GM21619 (cell line): ENCODE data around the gene MEGF6.

ENCODE experiments used
- ATAC-seq: cut with Tn5 transposase; IDR thresholded peaks from one replicate; pipeline ENCODE4 v1.9.1; 2021; ENCODE audit not compliant: unreplicated experiment

Gene MEGF6

DNA sequence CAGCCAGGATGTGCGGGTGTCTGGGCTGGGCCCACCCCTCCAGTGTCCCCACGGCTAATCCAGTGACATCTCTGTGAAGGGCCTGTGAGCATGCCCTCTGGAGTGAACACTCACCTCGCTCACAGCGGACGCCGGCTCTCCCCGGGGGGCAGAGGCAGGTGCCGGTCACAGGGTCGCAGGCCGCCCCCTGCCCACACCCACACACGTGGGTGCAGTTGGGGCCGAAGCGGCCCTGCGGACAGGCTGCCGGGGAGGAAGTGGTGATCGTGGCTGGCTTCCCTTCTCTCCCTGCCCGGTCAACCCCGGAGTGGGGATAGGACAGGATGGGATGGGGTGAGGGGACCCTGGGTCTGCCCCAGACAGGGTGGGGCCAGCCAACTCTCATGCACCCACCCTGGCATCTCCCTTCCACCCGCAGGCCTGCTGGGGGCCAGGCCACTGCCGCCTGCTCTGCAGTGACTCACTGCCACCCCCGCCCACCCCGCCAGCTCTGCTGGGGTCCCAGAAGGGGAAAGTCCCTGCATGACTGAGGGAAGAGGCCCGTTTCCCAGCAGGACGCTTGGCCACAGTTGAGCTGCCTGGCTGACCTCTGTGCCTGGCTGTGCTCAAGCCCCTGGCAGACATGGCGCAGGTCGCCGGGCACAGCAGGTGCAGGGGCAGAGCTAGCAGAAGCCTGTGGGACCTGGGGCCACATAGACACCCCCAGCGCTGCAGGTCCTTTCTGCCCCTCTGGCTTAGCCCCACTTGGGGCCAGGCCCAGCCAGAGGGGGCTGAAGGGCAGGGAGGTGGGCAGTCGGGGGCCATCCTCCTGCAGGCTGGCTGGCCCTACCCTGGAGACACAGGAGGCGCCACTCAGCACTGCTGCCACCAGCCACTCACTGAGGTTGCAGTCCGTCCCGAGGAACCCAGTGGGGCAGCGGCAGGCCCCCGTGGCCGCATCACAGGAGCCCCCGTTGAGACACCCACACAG, 115.2 kb downstream of the MEGF6 start:
- no peak for ATAC-seq

DNA sequence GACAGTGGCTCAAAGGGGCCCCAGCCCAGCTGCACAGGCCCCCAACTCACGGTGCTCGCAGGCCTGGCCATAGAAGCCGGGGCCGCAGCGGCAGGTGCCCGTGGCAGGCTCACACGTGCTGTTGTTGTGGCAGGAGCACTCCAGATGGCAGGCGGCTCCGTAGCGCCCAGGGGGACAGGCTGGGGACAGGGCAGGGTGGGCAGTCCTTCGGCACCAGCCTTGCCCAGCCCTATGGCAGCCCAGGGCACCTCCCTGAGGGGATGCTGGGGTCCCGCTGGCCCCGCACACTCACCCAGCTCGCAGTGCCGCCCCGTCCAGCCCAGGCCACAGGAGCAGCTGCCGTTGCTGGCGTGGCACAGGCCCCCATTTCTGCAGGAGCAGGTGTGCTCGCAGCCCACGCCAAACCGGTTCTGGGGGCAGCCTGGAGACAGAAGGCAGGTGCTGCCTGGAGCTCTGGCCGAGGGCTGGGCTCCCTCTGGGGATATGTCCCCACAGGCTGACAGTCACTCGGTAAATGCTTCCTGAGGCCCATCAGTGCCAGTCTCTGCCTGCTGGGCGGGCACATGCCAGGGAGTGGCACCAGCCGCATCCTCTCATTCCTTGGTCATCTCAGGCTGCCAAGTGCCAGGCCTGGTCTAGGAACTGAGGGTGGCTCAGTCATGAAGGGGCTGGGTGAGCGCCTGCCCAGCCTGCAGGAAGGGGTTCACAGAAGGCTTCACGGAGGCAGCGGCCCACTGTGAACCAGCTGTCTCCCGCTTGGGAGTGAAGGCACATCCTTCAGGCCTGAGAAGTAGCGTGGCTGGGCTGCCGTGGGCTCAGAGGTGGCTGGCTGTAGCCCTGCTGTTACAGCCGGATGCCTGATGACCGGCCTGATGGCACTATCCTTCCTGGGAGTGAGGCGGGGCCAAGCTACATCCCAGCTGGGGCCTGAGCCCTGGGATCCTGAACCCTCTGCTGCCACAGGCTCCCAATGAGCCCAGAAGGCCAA, 116.7 kb downstream of the MEGF6 start:
- no peak for ATAC-seq

DNA sequence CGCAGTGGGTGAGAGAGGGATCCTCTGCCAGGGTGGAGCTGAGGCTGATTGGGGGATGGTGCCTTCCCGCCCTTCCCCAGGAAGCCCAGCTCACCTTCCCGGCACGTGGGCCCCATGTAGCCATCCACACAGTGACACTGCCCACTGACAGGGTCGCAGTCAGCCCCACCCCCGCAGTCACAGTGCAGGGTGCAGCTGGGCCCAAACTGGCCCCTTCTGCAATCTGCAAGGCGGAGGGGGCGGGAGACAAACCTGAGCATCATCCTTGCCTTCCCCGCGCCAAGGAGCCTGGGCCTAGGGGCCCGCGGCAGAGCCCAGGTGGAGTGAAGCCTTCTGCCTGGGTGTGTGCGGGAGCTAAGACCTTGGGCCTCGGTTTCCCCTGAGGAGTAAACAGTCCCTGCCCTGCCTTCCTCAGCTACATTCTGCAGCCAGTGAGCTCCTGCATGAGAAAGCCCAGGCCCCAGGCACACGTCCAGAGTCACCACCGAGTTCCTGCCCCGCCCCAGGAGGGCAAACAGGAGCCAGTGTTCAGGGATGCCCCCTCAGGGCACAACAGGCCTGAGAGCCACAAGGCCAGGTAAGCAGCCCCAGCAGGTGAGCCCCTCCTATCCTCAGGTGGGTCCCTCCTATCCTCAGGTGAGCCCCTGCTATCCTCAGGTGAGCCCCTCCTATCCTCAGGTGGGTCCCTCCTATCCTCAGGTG, 118.6 kb downstream of the MEGF6 start:
- ATAC-seq, result no peak

DNA sequence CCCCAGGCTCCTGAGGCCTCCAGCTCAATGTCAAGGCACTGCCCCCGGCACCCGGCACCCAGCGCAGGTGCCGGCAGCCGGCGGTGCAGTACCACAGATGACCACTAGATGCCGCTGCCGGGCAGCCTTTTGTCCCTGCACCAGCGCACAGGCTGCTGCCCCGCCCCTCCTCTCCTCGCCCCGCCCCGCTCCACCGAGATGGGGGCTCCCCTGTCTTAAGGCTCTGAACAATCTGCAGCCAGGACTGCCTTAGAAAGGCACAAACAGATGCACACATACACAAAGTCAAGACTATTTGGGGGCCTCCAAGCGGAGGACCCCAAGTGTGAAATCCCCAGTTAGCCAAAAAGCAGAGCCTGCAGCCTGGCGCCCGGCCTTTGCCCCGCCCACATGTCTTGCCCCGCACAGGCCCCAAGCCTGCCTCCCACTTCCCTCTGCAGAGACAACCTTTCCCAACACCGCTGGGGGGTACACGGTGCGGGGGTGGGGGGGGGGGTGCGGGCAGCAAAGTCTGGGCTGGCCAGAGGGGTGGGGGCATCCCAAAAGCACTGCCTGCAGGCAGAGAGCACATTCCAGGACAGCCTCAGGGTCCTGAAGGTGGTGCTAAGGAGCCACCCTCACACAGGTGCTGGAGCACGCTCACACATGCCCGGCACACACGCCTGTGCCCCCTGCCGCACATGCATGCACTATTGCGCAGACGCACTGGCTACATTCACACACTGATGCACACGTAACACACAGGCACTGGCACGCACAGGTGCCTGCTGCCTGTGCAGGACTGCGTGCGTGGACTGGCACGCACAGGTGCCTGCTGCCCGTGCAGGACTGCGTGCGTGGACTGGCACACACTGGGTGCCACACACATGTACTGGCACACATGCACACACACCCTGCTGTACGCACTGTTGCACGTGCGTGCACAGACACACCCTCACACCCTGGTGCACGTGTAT, 119.7 kb downstream of the MEGF6 start:
- ATAC-seq, result peak; percentile 68

DNA sequence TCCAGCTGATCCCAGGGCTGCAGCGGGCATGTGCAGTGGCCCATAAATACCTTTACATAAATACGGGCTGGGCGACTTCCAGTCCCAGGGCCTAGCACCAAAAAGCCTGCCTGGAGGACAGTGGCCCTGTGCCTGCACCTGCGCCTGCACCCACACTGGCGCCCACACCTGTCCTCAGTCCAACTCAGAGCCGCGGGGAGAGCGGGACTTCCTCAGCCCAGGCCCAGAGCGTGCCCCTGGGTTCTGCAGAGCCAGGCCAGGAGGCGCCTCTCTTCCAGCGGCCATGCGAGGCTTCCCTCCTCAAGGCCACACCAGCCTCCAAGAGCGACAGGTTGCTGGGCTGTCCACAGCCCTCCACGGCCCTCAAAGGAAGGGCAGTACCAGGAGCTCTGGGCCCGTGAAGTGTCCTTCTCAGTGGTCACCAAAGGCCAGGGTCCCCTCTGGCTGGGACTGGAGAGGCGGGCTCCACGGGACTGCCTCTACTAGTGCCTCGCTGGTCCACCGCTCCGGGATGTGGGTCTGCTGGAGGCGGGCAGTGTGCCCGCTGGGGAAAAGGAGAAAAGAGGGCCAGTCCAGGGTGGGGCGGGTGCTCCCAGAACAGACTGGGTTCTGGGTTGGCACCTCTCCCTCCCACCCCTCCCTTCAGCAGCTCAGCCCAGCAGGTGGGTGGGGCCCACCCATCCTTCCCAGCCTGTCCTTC, 121.1 kb downstream of the MEGF6 start:
- ATAC-seq, result no peak

DNA sequence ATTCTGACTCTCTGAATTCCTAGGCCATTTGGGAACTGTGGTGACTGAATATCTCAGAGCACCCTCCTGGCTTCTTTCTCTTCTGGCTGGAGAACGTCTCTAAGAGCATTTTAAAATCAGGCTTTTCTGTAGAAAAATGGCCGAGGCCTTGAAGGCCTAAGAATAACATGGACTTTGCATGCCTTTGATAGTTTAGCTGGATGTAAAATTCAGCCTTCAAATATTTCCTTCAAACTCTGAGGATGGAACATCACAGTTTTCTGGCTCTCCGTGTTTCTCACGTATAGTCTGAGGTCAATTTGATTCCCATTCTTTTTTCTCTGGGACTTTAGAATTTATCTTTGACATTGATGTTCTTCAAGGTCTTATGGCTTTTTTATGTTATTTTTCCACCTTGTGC, 122.9 kb downstream of the MEGF6 start:
- no peak for ATAC-seq

DNA sequence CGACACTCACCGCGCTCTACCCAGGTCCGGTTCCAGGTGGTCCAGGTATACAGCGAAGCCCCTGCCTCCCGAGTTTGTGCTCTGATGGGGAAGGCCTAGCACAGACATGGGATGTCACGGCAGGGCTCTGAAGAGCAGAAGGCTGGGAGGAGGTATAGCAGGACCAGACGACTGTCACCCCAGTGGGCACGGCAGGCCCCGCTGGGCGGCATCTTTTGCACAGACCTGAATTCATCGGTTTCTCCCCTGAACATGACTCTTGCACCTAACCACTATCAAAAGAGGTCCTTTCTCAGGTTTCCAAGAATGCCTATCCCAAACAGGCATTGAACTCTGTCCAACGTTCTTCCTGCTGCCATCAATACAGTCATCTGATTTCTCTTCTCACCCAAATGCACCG, 126.3 kb downstream of the MEGF6 start:
- ATAC-seq, result no peak

DNA sequence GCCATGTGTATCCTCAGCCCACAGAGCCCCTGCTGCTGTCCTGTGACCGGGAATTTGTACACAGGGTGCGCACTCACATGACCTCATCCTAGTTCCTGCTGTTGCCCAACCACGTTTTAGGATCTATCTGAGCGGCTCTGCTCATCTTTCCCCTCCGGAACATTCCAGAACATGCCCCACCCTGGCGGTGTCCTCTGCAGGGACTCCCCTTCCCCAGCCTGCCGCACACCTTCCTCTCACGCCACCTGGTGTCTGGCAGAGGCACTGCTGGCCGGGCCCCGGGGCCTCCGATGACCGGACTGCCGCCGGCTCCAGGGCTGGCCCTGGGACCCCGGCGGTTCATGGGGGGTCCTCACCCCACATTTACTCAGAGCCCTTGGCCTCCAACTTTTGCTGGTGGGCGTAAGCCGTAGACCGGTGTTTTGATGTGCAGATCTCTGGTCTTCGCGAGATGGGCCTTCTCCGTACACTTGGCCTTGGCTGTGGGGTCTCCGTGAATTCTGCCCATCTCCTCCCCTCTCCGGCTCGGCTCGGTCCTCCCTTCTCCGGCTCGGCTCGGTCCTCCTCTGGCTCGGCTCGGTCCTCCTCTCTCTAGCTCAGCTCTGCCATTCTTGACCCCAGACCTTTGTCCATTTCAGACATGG, 127.4 kb downstream of the MEGF6 start:
- ATAC-seq, result no peak

DNA sequence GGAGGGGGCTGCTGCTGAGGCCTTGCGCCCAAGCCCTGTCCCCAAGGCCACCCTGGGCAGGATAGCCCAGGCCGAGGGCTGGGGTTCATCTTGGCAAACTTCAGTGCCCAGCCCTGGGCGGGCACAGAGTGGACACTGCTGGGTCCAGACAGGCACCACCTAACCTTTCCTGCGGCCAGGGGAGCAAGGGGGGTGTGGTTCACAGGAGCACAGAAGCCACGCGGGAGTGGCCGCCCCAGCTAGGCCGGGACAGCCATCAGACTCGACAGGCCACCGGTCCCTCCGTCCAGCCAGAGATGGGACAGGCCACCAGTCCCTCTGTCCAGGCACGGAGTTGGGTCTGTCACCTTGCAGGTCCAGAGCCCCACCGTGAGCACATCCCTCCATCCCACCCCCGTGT, 127.9 kb downstream of the MEGF6 start:
- ATAC-seq, result no peak

DNA sequence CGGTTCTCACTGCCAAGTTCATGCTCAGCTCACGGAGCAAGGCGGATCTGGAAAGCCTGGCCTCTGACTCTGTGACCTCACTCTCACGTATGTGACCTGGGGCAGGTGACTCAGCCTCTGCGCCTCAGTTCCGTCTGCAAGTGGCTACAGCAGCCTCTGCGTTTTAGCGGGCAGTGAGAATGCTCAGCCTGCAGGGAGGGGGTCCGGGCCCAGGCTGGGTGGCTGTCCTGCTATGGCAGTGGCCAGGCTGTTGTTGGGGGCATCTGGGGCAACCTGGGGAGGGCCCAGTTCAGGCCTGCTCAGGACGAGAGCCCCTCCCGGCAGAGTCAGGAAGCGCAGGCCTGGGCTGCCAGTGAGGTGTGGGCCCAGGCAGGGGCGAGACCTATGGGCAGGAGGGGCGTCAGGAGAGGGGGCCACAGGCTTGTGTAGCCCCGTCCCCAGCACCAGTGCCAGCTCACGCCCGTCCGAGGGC, 128.9 kb downstream of the MEGF6 start:
- ATAC-seq, result no peak

DNA sequence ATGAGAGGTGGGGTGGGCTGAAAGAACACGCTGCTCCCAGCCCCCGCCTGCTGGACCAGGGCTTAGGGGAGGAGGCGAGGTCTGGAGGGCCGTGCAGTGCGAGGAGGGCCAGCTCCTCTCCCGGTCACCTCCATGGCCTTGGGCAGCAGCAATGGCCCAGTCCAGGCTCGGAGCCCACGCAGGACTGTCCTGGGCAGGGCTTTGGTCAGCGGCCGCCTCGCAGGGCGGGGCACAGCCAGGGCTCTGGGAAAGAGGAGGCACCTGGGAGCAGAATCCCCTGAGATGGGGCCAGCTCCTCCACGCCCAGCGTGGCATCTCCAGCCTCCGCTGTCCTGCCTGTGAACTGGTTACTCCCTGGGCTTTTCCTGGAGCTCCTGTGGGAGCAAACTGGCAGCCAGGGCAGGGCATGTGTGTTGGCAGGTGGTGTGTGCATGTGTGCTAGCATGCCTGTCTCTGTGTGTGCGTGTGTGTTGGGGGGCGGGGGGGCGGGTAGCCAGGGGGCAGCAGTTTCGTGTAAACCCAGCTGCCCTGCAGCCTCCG, 129.4 kb downstream of the MEGF6 start:
- ATAC-seq, result no peak

DNA sequence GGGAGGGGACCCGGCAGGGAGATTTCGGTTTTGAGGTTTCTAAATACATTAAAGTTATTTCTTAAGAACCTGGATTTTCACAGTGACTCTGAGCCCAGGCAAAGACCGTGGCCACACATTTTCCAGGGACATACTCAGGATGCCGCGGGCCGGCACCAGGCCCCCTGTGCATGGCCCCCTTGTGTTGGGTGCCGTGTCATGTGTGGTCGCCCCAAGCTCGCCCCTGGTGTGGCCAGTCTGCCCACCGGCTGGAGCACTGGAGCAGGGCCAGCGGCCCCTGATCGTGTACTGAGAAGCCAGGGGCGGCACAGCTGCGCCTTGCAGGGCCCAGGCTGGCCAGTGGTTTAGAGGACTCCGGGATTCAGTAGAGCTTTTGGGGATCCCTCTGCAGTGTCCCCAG, 130.3 kb downstream of the MEGF6 start:
- no peak for ATAC-seq

DNA sequence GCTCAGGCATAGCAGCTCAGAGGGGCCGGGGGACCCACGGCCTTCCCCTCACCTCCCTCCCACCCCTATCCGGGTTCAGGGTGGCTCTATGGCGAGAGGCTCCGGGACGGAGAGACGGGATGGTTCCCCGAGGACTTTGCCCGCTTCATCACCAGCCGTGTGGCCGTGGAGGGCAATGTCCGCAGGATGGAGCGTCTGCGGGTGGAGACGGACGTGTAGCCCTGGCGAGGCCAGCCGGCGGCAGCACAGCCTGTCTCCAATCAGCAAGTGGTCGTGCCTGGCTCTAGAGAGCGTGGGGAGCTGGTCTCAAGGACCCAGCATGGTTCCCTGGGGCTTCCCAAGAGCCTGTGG, 131.0 kb downstream of the MEGF6 start:
- ATAC-seq, result no peak

DNA sequence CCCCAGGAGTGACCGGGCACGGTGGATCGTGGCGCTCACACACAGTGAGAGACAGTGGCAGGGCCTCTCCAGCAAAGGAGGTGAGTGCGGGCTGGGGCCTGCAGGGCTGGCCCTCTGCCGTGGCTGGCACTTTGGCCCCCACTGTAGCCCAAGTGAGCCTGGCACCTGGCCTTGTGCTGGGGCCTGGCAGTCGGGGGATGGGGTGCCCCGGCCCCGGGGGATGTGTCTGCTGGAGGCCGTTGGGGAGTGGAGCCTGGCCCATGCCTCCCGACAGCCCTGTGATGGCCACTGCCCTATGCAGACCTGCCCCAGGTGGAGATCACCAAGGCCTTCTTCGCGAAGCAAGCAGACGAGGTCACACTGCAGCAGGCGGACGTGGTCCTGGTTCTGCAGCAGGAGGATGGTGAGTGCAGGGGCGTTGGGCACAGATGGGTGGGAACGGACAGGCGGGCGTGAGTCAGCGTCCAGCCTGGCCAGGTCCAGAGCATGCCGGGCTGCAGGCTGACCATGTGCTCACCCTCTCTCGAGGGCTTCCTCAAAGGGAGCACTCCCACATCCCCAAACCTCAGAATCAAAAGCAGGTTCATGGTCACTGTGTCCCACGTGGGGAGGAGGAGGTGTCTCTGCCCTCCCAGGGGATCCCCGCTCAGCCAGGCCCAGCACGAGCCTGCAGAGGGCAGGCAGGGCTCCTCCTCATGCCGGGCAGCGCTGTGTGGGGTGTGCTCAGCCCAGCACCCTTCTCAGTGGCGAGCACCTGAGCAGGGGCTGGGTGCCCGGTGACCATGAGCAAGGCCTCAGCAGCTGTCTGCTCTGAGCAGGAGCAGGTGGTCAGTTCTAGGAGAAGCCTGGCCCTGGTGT, 131.6 kb downstream of the MEGF6 start:
- ATAC-seq, result no peak

DNA sequence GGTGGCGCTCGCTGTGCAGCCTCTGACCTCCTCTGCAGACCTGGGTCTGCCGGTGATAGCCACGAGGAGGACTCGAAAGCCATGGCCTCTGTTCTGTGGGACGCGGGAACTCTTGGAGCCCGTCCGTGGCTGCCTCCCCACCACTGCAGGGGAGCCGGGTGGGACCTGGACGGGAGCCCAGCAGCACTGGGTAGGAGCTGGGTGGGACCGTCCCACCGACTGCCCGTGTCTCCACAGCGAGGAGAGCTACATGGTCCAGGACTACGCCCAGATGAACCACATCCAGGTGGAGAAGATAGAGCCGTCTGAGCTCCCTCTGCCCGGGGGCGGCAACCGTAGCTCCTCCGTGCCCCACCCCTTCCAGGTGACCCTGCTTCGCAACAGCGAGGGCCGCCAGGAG, 133.1 kb downstream of the MEGF6 start:
- ATAC-seq, result no peak

DNA sequence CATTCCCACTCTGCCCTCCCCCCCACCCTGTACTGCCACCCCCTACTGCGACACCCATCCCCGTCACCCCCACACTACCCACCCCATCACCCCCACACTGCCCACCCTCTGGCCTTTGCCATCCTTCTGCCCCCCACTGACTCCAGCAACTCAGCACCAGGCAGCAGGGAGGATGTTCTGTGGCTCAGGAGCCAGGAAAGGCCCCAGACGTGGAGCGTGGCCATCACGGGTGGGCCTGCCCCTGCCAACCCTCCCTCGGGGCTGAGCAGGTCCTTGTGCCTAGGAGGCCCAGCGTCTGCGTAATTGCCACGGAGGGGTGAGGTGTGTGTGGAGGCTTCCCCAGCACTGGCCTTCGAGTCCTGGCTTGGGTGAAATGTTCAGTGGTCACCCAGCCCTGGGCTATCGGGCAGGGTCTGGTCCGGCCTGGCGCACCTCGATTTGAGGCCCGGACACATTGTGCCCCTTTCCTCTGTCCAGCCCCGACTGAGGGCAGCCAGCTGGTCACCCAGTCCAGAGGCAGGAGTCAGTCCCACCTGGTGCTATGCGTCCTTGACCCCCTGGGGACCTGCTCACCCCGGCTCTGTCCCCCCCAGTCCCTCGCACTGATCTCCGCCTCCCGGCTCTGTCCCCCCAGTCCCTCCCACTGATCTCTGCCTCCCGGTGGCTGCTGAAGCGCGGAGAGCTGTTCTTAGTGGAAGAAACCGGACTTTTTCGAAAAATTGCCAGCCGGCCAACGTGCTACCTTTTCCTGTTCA, 133.9 kb downstream of the MEGF6 start:
- ATAC-seq, result no peak

DNA sequence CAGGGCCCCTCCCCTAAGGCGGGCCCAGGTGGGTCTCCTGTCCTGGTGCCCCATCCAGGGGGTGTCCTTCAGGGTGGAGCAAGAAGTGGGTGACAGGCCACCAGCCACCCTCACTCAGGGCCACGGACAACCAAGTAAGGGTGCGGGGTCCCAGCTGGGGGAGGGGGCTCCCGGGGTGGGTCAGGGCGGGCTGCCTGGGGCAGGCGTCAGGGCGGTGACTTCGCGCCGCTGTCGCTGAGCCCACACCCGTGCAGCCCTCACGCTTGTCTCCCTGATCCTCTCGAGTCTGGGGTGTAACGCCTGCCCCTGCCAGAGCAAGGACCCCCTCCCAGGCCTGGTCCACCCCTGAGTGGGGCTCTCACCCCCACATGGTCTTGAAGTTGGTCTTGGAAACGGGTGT, 134.6 kb downstream of the MEGF6 start:
- no peak for ATAC-seq
